ENCODE results near the gene SPATA2L.

- TF ChIP-seq CTCF (IDR thresholded peaks at IDR 0.05) (no peak), POLR2A (IDR thresholded peaks at IDR 0.05) (no peak)
Observed at GRCh38 chr16:89733322-89733721, 31.8 kb upstream of the SPATA2L start.

Measured in esophagus squamous epithelium (tissue), 4 donors.